ENCODE results near the gene KLHL21.

- no peak for TF ChIP-seq GATA3 (IDR thresholded peaks at IDR 0.05; ENCODE audit: low read depth, low read length)
- TF ChIP-seq GATA2 (IDR thresholded peaks at IDR 0.05; ENCODE audit: low read depth, low read length) = no peak
These were observed 32.6 kb downstream of the KLHL21 start for GRCh38 chr1:6570100-6570499.
